IMR-90 (cell line): Measurements from ENCODE around the gene OSGIN1. TPM values are rescaled to one million over a fixed set of nuclear protein-coding genes. Genes with fewer than 3 reads are reported as not detected.
A peak's percentile ranks its signal among the peaks of the same experiment; 100 is the strongest.

Experiments used
- ATAC-seq: fragments of 200-7000 bp; cut with Tn5 transposase; 2 replicates; pipeline ENCODE4 v1.9.1; 2020; ENCODE audit warnings: low read depth, mild to moderate bottlenecking, moderate library complexity
- BruUV-seq: library from RNA; stranded (reverse); fragments of 400-500 nt; replicated peaks from 2 replicates; lab custom pipeline; 2021; lab: Mats Ljungman, UMichigan
- CTCF ChIA-PET: fragments of 300-600 bp; formaldehyde crosslinking; extraction: SDS; loops from one replicate; lab custom pipeline; 2021; ENCODE audit warnings: antibody characterized with exemption; lab: Yijun Ruan, JAX
- POLR2A ChIA-PET: fragments of 300-600 bp; sonication (Branson Sonifier 250); formaldehyde crosslinking; loops from one replicate; lab custom pipeline; 2022; ENCODE audit warnings: antibody characterized with exemption; ENCODE audit not compliant: unreplicated experiment; lab: Charles Lee
- DNase-seq: peaks from one replicate; pipeline ENCODE4 v3.0.0; 2013
- H2AFZ ChIP-seq: replicated peaks from 2 replicates; pipeline ENCODE3; 2013; ENCODE audit warnings: low read length, mild to moderate bottlenecking; ENCODE audit not compliant: poor library complexity
- H2AK5ac ChIP-seq: 2 replicates; pipeline ENCODE4 v1.6.1; 2013; ENCODE audit warnings: low read depth, low read length, inconsistent platforms
- H2AK9ac ChIP-seq: replicated peaks from 2 replicates; pipeline ENCODE3; 2013; ENCODE audit warnings: mild to moderate bottlenecking, low read depth, low read length, moderate library complexity; ENCODE audit not compliant: poor library complexity
- H2BK120ac ChIP-seq: 2 replicates; pipeline ENCODE4 v1.6.1; 2013; ENCODE audit warnings: low read depth, low read length, inconsistent platforms
- H2BK15ac ChIP-seq: 3 replicates; pipeline ENCODE4 v1.6.1; 2013; ENCODE audit warnings: low read depth, low read length, inconsistent platforms
- H2BK20ac ChIP-seq: 2 replicates; pipeline ENCODE4 v1.6.1; 2013; ENCODE audit warnings: low read depth, mild to moderate bottlenecking, inconsistent platforms, low read length, moderate library complexity
- H2BK5ac ChIP-seq: 2 replicates; pipeline ENCODE4 v1.6.1; 2013; ENCODE audit warnings: mild to moderate bottlenecking, low read depth, low read length, inconsistent platforms; ENCODE audit not compliant: poor library complexity, severe bottlenecking
- H3K14ac ChIP-seq: replicated peaks from 2 replicates; pipeline ENCODE4 v1.6.1; 2013; ENCODE audit warnings: low read depth, low read length, inconsistent platforms
- H3K18ac ChIP-seq: 2 replicates; pipeline ENCODE4 v1.6.1; 2013; ENCODE audit warnings: low read depth, low read length, control low read depth
- H3K23ac ChIP-seq: 2 replicates; pipeline ENCODE4 v1.6.1; 2013; ENCODE audit warnings: low read depth, low read length, inconsistent platforms
- H3K27ac ChIP-seq: 2 replicates; pipeline ENCODE4 v1.5.1; 2013; ENCODE audit warnings: mild to moderate bottlenecking, control low read depth, low read length; ENCODE audit not compliant: insufficient read depth
- H3K27me3 ChIP-seq: 2 replicates; pipeline ENCODE4 v1.6.1; 2013; ENCODE audit warnings: low read length; ENCODE audit not compliant: control insufficient read depth, insufficient read depth
- H3K36me3 ChIP-seq: 2 replicates; pipeline ENCODE4 v1.6.1; 2013; ENCODE audit warnings: low read length, mixed read lengths; ENCODE audit not compliant: control insufficient read depth, insufficient read depth
- H3K4ac ChIP-seq: 2 replicates; pipeline ENCODE4 v1.6.1; 2013; ENCODE audit warnings: low read depth, low read length, inconsistent platforms
- H3K4me1 ChIP-seq: 2 replicates; pipeline ENCODE4 v1.6.1; 2013; ENCODE audit warnings: low read length, mixed read lengths; ENCODE audit not compliant: control insufficient read depth, insufficient read depth
- H3K4me2 ChIP-seq: 2 replicates; pipeline ENCODE4 v1.6.1; 2013; ENCODE audit warnings: low read depth, mild to moderate bottlenecking, control low read depth, low read length, moderate library complexity
- H3K4me3 ChIP-seq: 2 replicates; pipeline ENCODE4 v1.5.1; 2013; ENCODE audit warnings: low read depth, mild to moderate bottlenecking, control low read depth, low read length, moderate library complexity; ENCODE audit not compliant: insufficient read depth
- H3K56ac ChIP-seq: 2 replicates; pipeline ENCODE4 v1.6.1; 2013; ENCODE audit warnings: low read length, inconsistent platforms; ENCODE audit not compliant: insufficient read depth; ENCODE audit errors: extremely low read depth
- H3K79me1 ChIP-seq, 2 experiments: 2 replicates each; pipeline ENCODE4 v1.6.1; 2013; ENCODE audit warnings: low read length in 2 of 2, inconsistent platforms in 1 of 2, low read depth in 1 of 2
- H3K9ac ChIP-seq: 2 replicates; pipeline ENCODE4 v1.6.1; 2013; ENCODE audit warnings: low read depth, low read length, control low read depth
- H3K9me1 ChIP-seq: 2 replicates; pipeline ENCODE4 v1.6.1; 2013; ENCODE audit warnings: low read length, inconsistent platforms; ENCODE audit not compliant: insufficient read depth
- H3K9me3 ChIP-seq: 2 replicates; pipeline ENCODE4 v1.6.1; 2013; ENCODE audit warnings: low read length; ENCODE audit not compliant: control insufficient read depth, insufficient read depth
- H4K20me1 ChIP-seq: 2 replicates; pipeline ENCODE4 v1.6.1; 2013; ENCODE audit warnings: low read length, inconsistent platforms; ENCODE audit not compliant: insufficient read depth
- H4K5ac ChIP-seq: 2 replicates; pipeline ENCODE4 v1.6.1; 2013; ENCODE audit warnings: mild to moderate bottlenecking, low read depth, low read length, control low read depth
- H4K8ac ChIP-seq, 2 experiments: 2 replicates each; pipeline ENCODE4 v1.6.1; 2013; ENCODE audit warnings: low read depth in 2 of 2, low read length in 2 of 2, control low read depth in 1 of 2, inconsistent platforms in 1 of 2
- H4K91ac ChIP-seq: 2 replicates; pipeline ENCODE4 v1.6.1; 2013; ENCODE audit warnings: low read depth, low read length, inconsistent platforms; ENCODE audit not compliant: insufficient read depth
- BHLHE40 ChIP-seq: fragments of 150-350 bp; IDR thresholded peaks from 2 replicates; pipeline ENCODE4 v1.6.1; 2016; ENCODE audit warnings: mild to moderate bottlenecking, low read depth, low read length
- CEBPB ChIP-seq: IDR thresholded peaks from 2 replicates; pipeline ENCODE4 v1.6.1; 2012; ENCODE audit warnings: low read depth, low read length, improper control_type of control experiment
- MAFK ChIP-seq: IDR thresholded peaks from 2 replicates; pipeline ENCODE4 v1.6.1; 2012; ENCODE audit warnings: low read depth, low read length, improper control_type of control experiment
- POLR2A ChIP-seq: IDR thresholded peaks from 2 replicates; pipeline ENCODE4 v1.6.1; 2012; ENCODE audit warnings: mild to moderate bottlenecking, low read depth, low read length
- RFX5 ChIP-seq: IDR thresholded peaks from 2 replicates; pipeline ENCODE4 v1.8.0; 2012; ENCODE audit warnings: low read depth, mild to moderate bottlenecking, low read length, moderate library complexity
- SMC3 ChIP-seq: fragments of 150-350 bp; IDR thresholded peaks from 2 replicates; pipeline ENCODE4 v1.6.1; 2016; ENCODE audit warnings: low read depth, mild to moderate bottlenecking, antibody characterized with exemption, low read length, moderate library complexity
- WGBS, 2 experiments: methylation state at CpG; one replicate each; pipeline versions ENCODE4 v1.1.5 to v1.1.7; 2013; ENCODE audit warnings: missing lambda C conversion rate in 2 of 2; ENCODE audit not compliant: insufficient read length in 1 of 2; ENCODE audit errors: extremely low coverage in 2 of 2; 5-methylcytosine and 5-hydroxymethylcytosine counted together
- dilution Hi-C: fragments of 300-500 bp; cut with HindIII; formaldehyde crosslinking; loops from one replicate; pipeline ENCODE4 v1.14.3; 2018; ENCODE audit warnings: low sequenced_read_pairs; ENCODE audit not compliant: unreplicated experiment
- in situ Hi-C: fragments of 300-500 bp; cut with MboI; formaldehyde crosslinking; loops from 3 replicates; pipeline ENCODE4 v1.14.3; 2019; ENCODE audit warnings: low sequenced_read_pairs, inconsistent platforms, mixed read lengths
- intact Hi-C: fragments of 100-400 bp; cut with micrococcal nuclease; formaldehyde crosslinking; loops from 2 replicates; pipeline ENCODE4 v1.10.0; 2022
- polyA plus RNA-seq, 3 experiments: library from polyadenylated mRNA; depleted of rRNA; stranded (reverse); fragments of >200 nt; gene quantifications; 2 replicates each; pipeline ENCODE4 v1.2.3, GENCODE V29; 2012; ENCODE audit warnings: low replicate concordance in 1 of 3
- total RNA-seq: library from RNA; depleted of rRNA; stranded (reverse); fragments of >200 nt; gene quantifications from 2 replicates; pipeline ENCODE4 v1.2.3, GENCODE V29; 2012
- TF ChIP-seq, protein P1 (sequence below): fragments of 150-350 bp; IDR thresholded peaks from 2 replicates; pipeline ENCODE4 v1.6.1; 2017; ENCODE audit warnings: mild to moderate bottlenecking, antibody characterized with exemption, low read length, low read depth

OSGIN1 gene
- total and polyA plus RNA-seq, 2 of the 4 experiments (the other 2 are of a cell fraction), result 0.90 to 6.4 TPM

DNA sequence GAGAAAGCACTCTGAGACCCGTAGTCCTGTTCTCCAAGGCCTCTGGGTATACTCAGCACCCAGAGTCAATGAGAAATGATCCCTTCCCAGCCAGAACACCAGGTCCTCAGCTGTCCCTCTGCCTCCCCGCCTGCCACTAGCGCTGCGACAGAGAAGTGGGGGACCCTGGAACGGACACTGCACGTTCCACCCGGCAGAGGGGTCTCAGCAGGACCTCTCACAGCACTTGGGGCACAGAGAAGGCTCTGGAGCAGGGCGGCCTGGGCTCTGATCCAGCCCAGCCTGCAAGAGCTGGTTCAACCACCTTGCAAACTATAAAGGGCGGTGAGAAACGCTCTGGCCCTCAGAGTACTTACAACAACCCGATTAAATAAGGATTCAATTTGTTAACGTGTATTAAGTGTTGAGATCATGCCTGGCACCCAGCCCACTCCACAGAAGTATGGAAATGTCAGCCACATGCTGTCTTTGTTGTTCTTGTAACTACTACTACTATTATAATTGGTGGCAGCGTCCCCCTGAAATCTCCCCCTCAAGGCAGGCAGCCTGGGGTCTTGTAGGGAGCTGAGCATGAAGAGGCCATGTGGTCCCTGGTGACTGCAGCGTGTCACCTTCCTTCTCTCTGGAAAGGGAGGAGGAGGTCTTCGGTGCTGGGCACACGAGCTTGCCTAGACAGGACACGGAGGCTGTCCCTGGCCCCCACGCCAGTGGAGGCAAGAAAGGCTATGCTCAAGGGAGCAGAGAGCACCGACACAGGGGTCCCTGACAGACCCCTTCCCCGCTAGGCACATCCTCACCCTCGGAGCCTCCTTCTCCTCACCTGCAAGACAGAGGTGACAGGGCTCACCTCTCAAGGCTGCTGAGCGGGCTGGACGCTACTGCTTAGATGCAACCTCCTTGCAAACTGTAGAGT is 2.4 kb downstream of the OSGIN1 start:
- DNase-seq (peak; percentile 55), ATAC-seq (no peak)
- Histone ChIP-seq H3K4ac (0 out of 2 replicates have a peak overlapping the region, but pooled peaks have one; percentile 19), H3K36me3 (peaks cover 18% of the 10 kb centered on the region), H3K23ac (no peak overlapping the region), H3K14ac (no peak overlapping the region), H3K4me3 (no peak overlapping the region), H2AK5ac (peak overlapping the region; percentile 43), H4K20me1 (peaks cover 21% of the 10 kb centered on the region; the same call in 1 of the 2 replicates), H3K4me2 (no peak overlapping the region), H3K9me1 (peaks cover 6% of the 10 kb centered on the region), H2BK120ac (no peak overlapping the region), H3K4me1 (peaks cover 14% of the 10 kb centered on the region), H2BK20ac (no peak overlapping the region), H2BK5ac (no peak overlapping the region), H3K27ac (no peak overlapping the region), H3K56ac (no peak overlapping the region), H2AFZ (peak overlapping the region; percentile 59), H2AK9ac (peak overlapping the region; percentile 85), H3K27me3 (no peaks in the 10 kb centered on the region), H3K18ac (no peak overlapping the region), H3K9me3 (no peaks in the 10 kb centered on the region), H3K79me1 (peaks cover 0 to 25% of the 10 kb centered on the region in 2 experiments; a peak in 1 of 4 replicates), H3K9ac (no peak overlapping the region), H4K8ac (no peak overlapping the region), H4K5ac (no peak overlapping the region), H4K91ac (0 out of 2 replicates have a peak overlapping the region, but pooled peaks have one; percentile 35), H2BK15ac (no peak overlapping the region)
- in situ Hi-C loops (loop anchor here (25.0 kb wide), 1 partner anchor 532 kb away; no protein-coding TSS in a partner anchor), dilution Hi-C loops (no loop called here), intact Hi-C loops (loop anchor here (1.0 kb wide), 1 partner anchor 107 kb away; no protein-coding TSS in a partner anchor)
- WGBS, 2 experiments, result 96% methylated on average over 5 of the region's 23 CpGs; no CpG with 5 or more reads in 1 of the 2 experiments
- ChIA-PET CTCF (no interaction called here), POLR2A (no interaction called here)
- BruUV-seq, result no TSS peak
- TF ChIP-seq MAFK, result no peak
- no peak for TF ChIP-seq SMC3
- TF ChIP-seq CEBPB, result no peak
- TF ChIP-seq, protein P1, sequence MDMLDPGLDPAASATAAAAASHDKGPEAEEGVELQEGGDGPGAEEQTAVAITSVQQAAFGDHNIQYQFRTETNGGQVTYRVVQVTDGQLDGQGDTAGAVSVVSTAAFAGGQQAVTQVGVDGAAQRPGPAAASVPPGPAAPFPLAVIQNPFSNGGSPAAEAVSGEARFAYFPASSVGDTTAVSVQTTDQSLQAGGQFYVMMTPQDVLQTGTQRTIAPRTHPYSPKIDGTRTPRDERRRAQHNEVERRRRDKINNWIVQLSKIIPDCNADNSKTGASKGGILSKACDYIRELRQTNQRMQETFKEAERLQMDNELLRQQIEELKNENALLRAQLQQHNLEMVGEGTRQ, result no peak
- no peak for TF ChIP-seq RFX5
- no peak for TF ChIP-seq POLR2A
- no peak for TF ChIP-seq BHLHE40
